Lower leg skin (tissue), 3 donors: Measurements from ENCODE around the gene CD1D.

Experiments
- CTCF ChIP-seq, 3 donors: fragments of 450-650 bp; IDR thresholded peaks; one replicate each; pipeline ENCODE4 v1.5.1; 2016; ENCODE audit warnings: antibody characterized with exemption in 3 of 3, mild to moderate bottlenecking in 3 of 3, moderate library complexity in 2 of 3
- POLR2A ChIP-seq, 2 donors: fragments of 450-650 bp; IDR thresholded peaks; one replicate each; pipeline ENCODE4 v1.6.1; 2016 to 2017; ENCODE audit warnings: antibody characterized with exemption in 2 of 2, mild to moderate bottlenecking in 1 of 2, moderate library complexity in 1 of 2

GRCh38 chr1:158188611-158189010, 7.9 kb downstream of the CD1D start:
- no peak for TF ChIP-seq CTCF (IDR thresholded peaks at IDR 0.05)
- TF ChIP-seq POLR2A (IDR thresholded peaks at IDR 0.05) = no peak
